GM12872 (cell line): ENCODE data around the gene LRRFIP1.

ENCODE experiments used
- CTCF ChIP-seq: IDR thresholded peaks from 3 replicates; pipeline ENCODE4 v1.5.1; 2011; ENCODE audit warnings: low read depth, mild to moderate bottlenecking, low read length, moderate library complexity; ENCODE audit not compliant: insufficient read depth

Gene LRRFIP1

DNA sequence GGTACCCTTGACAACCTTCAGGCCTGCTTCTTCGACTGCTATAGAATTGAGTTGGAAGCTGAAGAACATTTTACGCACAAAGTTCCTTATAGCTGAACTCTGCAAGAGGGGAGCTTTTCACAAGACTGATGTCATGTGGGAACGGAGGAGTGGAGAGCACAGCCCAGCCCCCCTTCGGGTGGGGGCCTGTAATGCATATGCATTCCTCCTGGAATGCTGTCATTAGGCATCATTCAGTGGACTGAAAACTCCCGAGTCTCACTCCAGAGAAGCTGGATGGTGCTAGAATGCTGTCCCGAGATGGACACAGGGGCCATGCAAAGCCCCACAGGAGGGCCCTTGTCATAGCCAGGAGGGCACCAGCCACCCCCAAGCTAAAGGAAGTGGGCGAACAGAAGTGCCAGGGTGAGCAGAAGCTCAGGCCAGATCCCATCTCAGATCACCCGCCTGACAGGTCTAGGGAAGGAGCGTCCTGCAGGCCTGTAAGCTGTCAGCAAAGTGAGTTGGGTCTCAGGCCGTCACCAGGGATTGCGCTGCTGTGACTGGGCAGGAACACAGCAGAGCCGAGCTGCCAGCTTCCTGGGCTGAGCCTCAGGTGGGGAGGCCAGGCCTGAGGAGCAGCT lies 127.3 kb downstream of the LRRFIP1 start:
- TF ChIP-seq CTCF: no peak

DNA sequence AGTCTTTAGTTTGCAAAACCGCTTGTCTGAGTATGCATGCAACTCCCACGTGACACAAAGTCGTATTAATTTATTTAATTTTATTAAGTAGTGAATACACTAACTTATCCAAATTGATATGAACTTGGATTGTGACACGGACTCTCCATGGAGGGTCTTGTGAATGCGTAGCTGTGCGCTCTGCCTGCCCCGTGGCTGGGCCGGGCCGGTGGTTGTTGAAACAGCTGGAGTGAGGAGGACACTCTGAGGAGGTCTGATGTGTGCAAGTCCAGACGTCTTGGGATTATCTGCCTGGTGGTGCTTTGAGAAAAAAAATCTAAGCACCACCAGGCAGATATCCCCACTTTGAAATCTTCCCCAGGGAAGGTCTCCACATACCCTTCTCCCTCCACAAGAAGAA lies 130.2 kb downstream of the LRRFIP1 start:
- no peak for TF ChIP-seq CTCF

DNA sequence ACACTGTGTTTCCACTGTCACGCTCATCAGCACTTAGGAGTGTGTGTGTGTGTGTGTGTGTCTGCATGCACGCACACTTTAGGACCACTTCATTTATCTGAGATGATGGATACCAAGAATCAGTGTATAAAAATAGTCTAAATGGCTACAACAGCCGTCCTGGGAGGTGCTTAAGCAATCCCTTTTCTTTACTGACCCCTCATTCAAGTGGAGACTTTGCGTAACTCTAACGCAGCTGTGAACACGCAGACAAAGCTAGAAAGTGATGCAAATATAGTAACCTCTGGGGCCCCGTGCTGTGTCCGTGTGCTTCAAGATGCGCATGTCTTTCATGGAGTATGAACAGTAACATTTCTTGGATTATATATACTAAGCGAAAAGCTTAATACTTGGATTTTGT lies 130.8 kb downstream of the LRRFIP1 start:
- no peak for TF ChIP-seq CTCF

- no peak for TF ChIP-seq CTCF
Observed at GRCh38 chr2:237759176-237759575, 131.8 kb downstream of the LRRFIP1 start.

DNA sequence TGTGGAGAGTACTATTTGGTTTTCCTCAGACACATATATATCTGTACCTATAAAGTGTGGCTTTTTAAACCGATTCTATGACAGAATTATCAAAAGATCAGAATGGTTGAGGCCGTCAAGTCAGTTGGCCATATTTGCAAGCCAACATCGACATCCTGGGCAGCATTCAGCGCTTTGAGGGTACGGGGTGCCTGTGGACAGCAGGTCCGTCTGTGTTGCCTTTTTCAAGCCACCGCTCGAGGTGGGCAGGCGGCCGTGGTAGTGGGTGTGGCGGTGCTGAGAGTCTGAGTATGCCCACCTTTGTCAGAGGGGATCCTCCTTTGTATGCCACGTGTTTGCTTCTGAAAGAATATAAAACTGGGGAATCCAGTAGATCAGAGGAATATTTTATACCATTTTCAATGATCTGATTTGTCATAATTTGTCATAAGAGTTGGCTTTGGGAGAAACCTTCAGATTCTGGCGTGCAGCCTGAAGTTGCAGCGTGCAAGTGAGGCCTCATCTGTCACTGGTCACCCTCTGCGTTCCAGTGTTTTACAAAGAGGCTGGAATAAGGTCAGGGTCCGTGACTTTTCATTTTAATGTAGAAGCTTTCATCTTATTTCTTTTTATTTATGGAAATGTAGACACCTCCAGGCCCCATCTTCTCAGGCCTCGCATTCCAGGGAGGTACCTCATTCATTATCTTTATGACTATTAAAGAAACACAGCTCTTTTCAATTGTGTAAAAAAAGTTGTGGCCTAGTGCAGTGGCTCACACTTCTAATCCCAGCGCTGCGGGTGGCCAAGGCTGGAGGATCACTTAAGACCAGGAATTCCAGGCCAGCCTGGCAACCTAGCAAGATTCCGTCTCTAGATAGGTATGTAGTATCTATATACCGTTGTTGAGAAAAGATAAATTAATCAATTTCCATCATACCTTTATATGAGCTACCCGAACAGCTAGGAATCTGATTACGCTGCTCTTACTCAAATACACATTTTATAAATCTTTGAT lies 133.4 kb downstream of the LRRFIP1 start:
- TF ChIP-seq CTCF: no peak

GRCh38 chr2:237763812-237764211 lies 136.4 kb downstream of the LRRFIP1 start:
- TF ChIP-seq CTCF: no peak

- no peak for TF ChIP-seq CTCF
Observed at GRCh38 chr2:237765875-237766274, 138.5 kb downstream of the LRRFIP1 start.
